HEK293 (cell line): ENCODE results near the gene GALNS.

Experiments used
- CTCF ChIA-PET: fragments of 350-600 bp; formaldehyde crosslinking; extraction: SDS; loops from one replicate; lab custom pipeline; 2021; ENCODE audit warnings: antibody characterized with exemption; lab: Yijun Ruan, JAX
- POLR2A ChIA-PET: fragments of 300-600 bp; formaldehyde crosslinking; extraction: SDS; loops from one replicate; lab custom pipeline; 2020; ENCODE audit warnings: antibody characterized with exemption, inconsistent platforms; lab: Yijun Ruan, JAX
- H3K27ac ChIP-seq: fragments of 200-500 bp; sonication (Bioruptor generic); 2 replicates; pipeline ENCODE4 v1.5.1; 2014; ENCODE audit warnings: low read depth, low read length, control low read depth, inconsistent platforms; ENCODE audit errors: extremely low read depth
- H3K36me3 ChIP-seq, 2 experiments: fragments of 200-500 bp in 1 of 2; sonication (Bioruptor generic) in 1 of 2; 1 replicate in 1 of 2; 2 replicates in 1 of 2; pipeline ENCODE4 v1.5.1; 2014 to 2017; ENCODE audit warnings: inconsistent platforms in 2 of 2, low read length in 2 of 2; ENCODE audit not compliant: control insufficient read depth in 2 of 2, insufficient read depth in 1 of 2
- H3K4me1 ChIP-seq: fragments of 200-500 bp; sonication (Bioruptor generic); 2 replicates; pipeline ENCODE4 v1.5.1; 2014; ENCODE audit warnings: mild to moderate bottlenecking, low read length, inconsistent platforms; ENCODE audit not compliant: control insufficient read depth, insufficient read depth
- H3K4me3 ChIP-seq: 2 replicates; pipeline ENCODE4 v1.5.1; 2011; ENCODE audit warnings: low read depth, mild to moderate bottlenecking, control low read depth, low read length, moderate library complexity
- H3K9me3 ChIP-seq: fragments of 200-500 bp; sonication (Bioruptor generic); 2 replicates; pipeline ENCODE4 v1.5.1; 2014; ENCODE audit warnings: low read depth, low read length, inconsistent platforms; ENCODE audit not compliant: control insufficient read depth, insufficient read depth
- GFI1B ChIP-seq: fragments of 450-650 bp; formaldehyde crosslinking; IDR thresholded peaks from 2 replicates; pipeline ENCODE4 v1.5.1; 2016; ENCODE audit warnings: missing biosample characterization, missing genetic modification characterization
- OSR2 ChIP-seq: fragments of 450-650 bp; formaldehyde crosslinking; IDR thresholded peaks from 2 replicates; pipeline ENCODE4 v1.5.1; 2016; ENCODE audit warnings: missing biosample characterization, missing genetic modification characterization
- TCF7L2 ChIP-seq: IDR thresholded peaks from 2 replicates; pipeline ENCODE4 v1.6.1; 2011; ENCODE audit warnings: low read depth, mild to moderate bottlenecking, inconsistent platforms, low read length, moderate library complexity, borderline replicate concordance
- WT1 ChIP-seq: fragments of 450-650 bp; formaldehyde crosslinking; IDR thresholded peaks from 2 replicates; pipeline ENCODE4 v1.5.1; 2016; ENCODE audit warnings: missing biosample characterization, missing genetic modification characterization
- ZBTB1 ChIP-seq: fragments of 450-650 bp; formaldehyde crosslinking; IDR thresholded peaks from 2 replicates; pipeline ENCODE4 v1.5.1; 2016; ENCODE audit warnings: missing biosample characterization, missing genetic modification characterization
- ZBTB48 ChIP-seq: fragments of 450-650 bp; formaldehyde crosslinking; IDR thresholded peaks from 2 replicates; pipeline ENCODE4 v1.5.1; 2016; ENCODE audit warnings: missing biosample characterization, missing genetic modification characterization
- ZIC2 ChIP-seq: fragments of 450-650 bp; formaldehyde crosslinking; IDR thresholded peaks from 2 replicates; pipeline ENCODE4 v1.5.1; 2016; ENCODE audit warnings: missing biosample characterization, missing genetic modification characterization
- ZNF114 ChIP-seq: fragments of 450-650 bp; formaldehyde crosslinking; IDR thresholded peaks from 2 replicates; pipeline ENCODE4 v1.5.0; 2017; ENCODE audit warnings: missing biosample characterization, missing genetic modification characterization
- ZNF214 ChIP-seq: fragments of 450-650 bp; formaldehyde crosslinking; IDR thresholded peaks from 2 replicates; pipeline ENCODE4 v1.5.1; 2017; ENCODE audit warnings: missing biosample characterization, mild to moderate bottlenecking, missing genetic modification characterization, borderline replicate concordance
- ZNF221 ChIP-seq: fragments of 450-650 bp; formaldehyde crosslinking; IDR thresholded peaks from 2 replicates; pipeline ENCODE4 v1.5.1; 2017; ENCODE audit warnings: missing biosample characterization, missing genetic modification characterization, borderline replicate concordance
- ZNF248 ChIP-seq: fragments of 450-650 bp; formaldehyde crosslinking; IDR thresholded peaks from 2 replicates; pipeline ENCODE4 v1.5.1; 2017; ENCODE audit warnings: missing biosample characterization, missing genetic modification characterization
- ZNF280D ChIP-seq: fragments of 450-650 bp; formaldehyde crosslinking; IDR thresholded peaks from 2 replicates; pipeline ENCODE4 v1.5.1; 2016; ENCODE audit warnings: missing biosample characterization, missing genetic modification characterization
- ZNF341 ChIP-seq: fragments of 450-650 bp; formaldehyde crosslinking; IDR thresholded peaks from 2 replicates; pipeline ENCODE4; 2016; ENCODE audit warnings: low read depth, missing biosample characterization, missing genetic modification characterization
- ZNF600 ChIP-seq: fragments of 450-650 bp; formaldehyde crosslinking; IDR thresholded peaks from 2 replicates; pipeline ENCODE4 v1.5.1; 2016; ENCODE audit warnings: missing biosample characterization, missing genetic modification characterization
- ZNF621 ChIP-seq: fragments of 450-650 bp; formaldehyde crosslinking; IDR thresholded peaks from 2 replicates; pipeline ENCODE4 v1.5.1; 2017; ENCODE audit warnings: missing biosample characterization, missing genetic modification characterization
- ZNF670 ChIP-seq: fragments of 450-650 bp; formaldehyde crosslinking; IDR thresholded peaks from 2 replicates; pipeline ENCODE4 v1.5.1; 2016; ENCODE audit warnings: missing biosample characterization, missing genetic modification characterization, low read depth
- ZNF768 ChIP-seq: fragments of 450-650 bp; formaldehyde crosslinking; IDR thresholded peaks from 2 replicates; pipeline ENCODE4 v1.5.1; 2018; ENCODE audit warnings: missing biosample characterization, mild to moderate bottlenecking, missing genetic modification characterization
- ZNF792 ChIP-seq: fragments of 450-650 bp; formaldehyde crosslinking; IDR thresholded peaks from 2 replicates; pipeline ENCODE4 v1.5.1; 2016; ENCODE audit warnings: missing biosample characterization, missing genetic modification characterization
- TF ChIP-seq, protein P1 (sequence below): fragments of 450-650 bp; formaldehyde crosslinking; IDR thresholded peaks from 2 replicates; pipeline ENCODE4 v1.5.1; 2016; ENCODE audit warnings: missing biosample characterization, missing genetic modification characterization

GALNS gene

DNA sequence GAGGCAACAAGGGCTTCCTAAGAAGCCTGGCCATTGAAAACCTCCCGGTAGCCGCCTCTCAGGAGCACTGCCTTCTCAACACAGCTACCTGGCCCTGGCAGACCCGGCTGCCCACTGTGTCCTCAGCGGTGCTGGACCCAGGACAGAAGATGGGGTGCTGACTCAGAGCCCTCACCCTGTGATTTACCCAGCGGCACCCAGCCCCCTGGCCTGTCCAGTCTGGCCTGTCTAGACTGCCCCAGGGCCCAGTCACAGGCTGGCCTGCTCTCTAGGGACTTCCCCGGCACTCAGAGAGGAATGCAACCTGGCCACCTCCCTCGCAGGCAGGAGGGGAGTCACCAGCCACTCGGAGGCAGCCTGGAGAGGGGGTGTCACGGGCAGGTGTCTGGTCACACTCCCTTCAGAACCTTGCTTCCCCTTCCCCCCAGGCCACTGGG, 91.8 kb downstream of the GALNS start:
- TF ChIP-seq OSR2 (peak; percentile 51; the same call in 1 of the 2 replicates), WT1 (tag by site-specific recombination) (peak; percentile 44; the same call in 1 of the 2 replicates), ZIC2 (tag by site-specific recombination) (0 out of 2 replicates have a peak, but pooled peaks have one; percentile 20), ZNF621 (tag by site-specific recombination) (no peak)
- POLR2A ChIA-PET, result no interaction called here
- CTCF ChIA-PET, result interaction anchor here (3.2 kb wide), 1 partner anchor 28 kb away, joined by 25 read pairs; no protein-coding TSS in a partner anchor
- no peaks in the 10 kb centered on the region for H3K9me3 ChIP-seq
- H3K4me1 ChIP-seq, result peaks cover 22% of the 10 kb centered on the region
- H3K27ac ChIP-seq, result no peak overlapping the region
- no peak overlapping the region for H3K4me3 ChIP-seq
- no peaks in the 10 kb centered on the region for H3K36me3 ChIP-seq

- Histone ChIP-seq H3K4me1 (peaks cover 18% of the 10 kb centered on the region), H3K36me3 (no peaks in the 10 kb centered on the region)
- TF ChIP-seq ZNF341 (tag by site-specific recombination), result no peak
- no peak for TF ChIP-seq ZNF792 (tag by site-specific recombination)
- TF ChIP-seq ZNF248 (tag by site-specific recombination), result no peak
- no peak for TF ChIP-seq ZNF214 (tag by site-specific recombination)
- no peak for TF ChIP-seq ZNF670
- TF ChIP-seq ZBTB48 (tag by site-specific recombination), result no peak
- no peak for TF ChIP-seq ZNF768 (tag by site-specific recombination)
- no peak for TF ChIP-seq ZNF600 (tag by site-specific recombination)
- no peak for TF ChIP-seq ZNF221
- TF ChIP-seq, protein P1, sequence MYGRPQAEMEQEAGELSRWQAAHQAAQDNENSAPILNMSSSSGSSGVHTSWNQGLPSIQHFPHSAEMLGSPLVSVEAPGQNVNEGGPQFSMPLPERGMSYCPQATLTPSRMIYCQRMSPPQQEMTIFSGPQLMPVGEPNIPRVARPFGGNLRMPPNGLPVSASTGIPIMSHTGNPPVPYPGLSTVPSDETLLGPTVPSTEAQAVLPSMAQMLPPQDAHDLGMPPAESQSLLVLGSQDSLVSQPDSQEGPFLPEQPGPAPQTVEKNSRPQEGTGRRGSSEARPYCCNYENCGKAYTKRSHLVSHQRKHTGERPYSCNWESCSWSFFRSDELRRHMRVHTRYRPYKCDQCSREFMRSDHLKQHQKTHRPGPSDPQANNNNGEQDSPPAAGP (tag by site-specific recombination), result no peak
- no peak for TF ChIP-seq ZNF114 (tag by site-specific recombination)
- TF ChIP-seq TCF7L2, result no peak
- TF ChIP-seq GFI1B (tag by site-specific recombination), result no peak
- no peak for TF ChIP-seq ZBTB1 (tag by site-specific recombination)
- no peak for TF ChIP-seq ZNF280D (tag by site-specific recombination)
- TF ChIP-seq, all 188 proteins: peak for 0
- CTCF ChIA-PET, result interaction anchor here (0.6 to 3.2 kb wide), 5 partner anchors 10 to 27 kb away, joined by 4 to 25 read pairs (median 4); no protein-coding TSS in a partner anchor
- no peak overlapping the region for H3K27ac ChIP-seq
- POLR2A ChIA-PET, result interaction anchor here (0.9 to 1.2 kb wide), 3 partner anchors 8 to 20 kb away, joined by 3 to 14 read pairs (median 5); no protein-coding TSS in a partner anchor
- no peak overlapping the region for H3K4me3 ChIP-seq
- H3K9me3 ChIP-seq, result no peaks in the 10 kb centered on the region
Observed at GRCh38 chr16:88764080-88764479, 92.7 kb downstream of the GALNS start.
